ENCODE data around the gene CDH8. TPM values are rescaled to one million over a fixed set of nuclear protein-coding genes. Genes with fewer than 3 reads are reported as not detected.
"Not testable (repeated sequence)": the region's sequence is repeated elsewhere in the genome, so short reads cannot be mapped to it uniquely, and the experiment has no call there.

The CDH8 gene
- polyA plus RNA-seq, 4 donors = 5.6 to 45.7 (median 7.9) TPM

DNA sequence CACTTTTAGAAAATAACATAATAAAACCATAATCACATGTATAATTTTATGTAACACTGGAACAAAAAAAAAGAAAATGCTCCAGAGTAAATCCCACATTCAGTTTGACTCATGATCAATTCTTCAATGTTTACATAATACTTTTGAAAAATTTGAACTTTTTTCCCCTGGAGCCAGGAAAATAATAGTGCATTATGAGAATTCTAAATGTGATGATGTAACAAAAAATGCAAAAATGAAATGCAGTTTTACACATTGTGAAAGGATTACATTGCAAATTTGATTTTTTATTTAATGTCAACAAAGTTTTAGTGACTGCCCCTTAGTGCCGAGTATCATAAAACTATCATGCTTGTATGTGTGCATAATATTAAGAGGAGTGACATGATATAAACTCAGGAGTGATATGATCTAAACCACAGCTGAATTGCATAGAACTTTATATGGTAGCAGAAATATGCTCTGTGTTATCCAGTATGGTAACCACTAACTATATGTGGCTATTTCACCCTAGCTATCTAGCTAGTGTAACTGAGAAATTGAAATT is 238.2 kb downstream of the CDH8 start:
- no peak for DNase-seq (ENCODE audit: low read depth in 4 of 4, low spot score in 3 of 4)

DNA sequence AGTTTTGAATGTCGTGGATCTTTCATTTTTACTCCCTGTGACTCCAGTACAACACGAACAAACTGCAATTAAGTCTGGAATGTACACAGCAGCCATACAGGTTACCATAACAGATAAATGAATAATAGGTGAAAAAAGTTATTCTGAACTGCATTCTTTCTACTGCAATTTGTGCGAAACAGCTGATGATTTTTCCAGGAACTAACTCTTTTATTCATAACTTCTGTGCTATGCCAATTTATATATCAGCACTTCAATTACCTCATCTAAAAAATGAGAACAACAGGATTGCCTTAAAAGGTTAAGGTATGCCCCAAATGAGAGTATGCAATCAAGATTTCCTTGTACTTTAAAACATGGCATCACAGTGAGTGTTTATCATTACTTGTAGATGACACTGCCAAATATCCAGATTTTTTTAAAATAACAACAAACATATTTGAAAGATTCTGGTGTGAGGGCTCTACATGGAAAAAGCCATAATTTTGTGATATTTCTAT is 238.9 kb downstream of the CDH8 start:
- no peak for DNase-seq (ENCODE audit: low read depth in 4 of 4, low spot score in 3 of 4)

DNA sequence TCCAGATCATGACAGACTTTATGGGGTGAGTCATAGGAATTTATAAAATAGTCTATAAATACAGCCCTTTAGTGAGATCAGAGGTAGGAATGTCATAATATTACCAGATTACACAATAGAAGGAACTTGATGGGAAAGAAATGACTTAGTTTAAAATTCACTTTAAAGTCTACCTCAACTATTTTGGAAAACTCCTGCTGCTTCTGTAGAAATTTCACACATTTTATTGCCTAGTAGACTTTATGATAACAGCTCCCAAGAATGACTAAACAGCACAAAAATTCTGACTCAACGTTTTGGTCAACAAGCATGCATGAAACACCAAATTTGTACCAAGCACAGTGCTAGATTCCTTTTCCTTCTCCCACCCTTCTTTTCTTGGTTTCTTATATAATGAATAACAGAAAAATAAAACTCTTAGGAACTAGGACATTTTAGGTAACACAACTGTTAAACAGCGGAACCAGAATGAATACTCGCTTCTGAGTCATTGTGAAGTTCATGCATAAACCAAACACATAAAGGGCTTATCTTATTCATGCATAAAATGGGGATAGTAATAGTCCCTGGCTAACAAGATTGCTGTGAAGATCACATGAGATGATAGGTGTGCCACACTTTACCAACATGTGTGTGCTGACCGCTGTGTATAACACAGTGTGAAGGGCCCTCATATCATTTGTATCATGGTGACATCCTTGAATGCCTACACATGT is 243.9 kb downstream of the CDH8 start:
- no peak for DNase-seq (ENCODE audit: low read depth in 4 of 4, low spot score in 3 of 4)

DNA sequence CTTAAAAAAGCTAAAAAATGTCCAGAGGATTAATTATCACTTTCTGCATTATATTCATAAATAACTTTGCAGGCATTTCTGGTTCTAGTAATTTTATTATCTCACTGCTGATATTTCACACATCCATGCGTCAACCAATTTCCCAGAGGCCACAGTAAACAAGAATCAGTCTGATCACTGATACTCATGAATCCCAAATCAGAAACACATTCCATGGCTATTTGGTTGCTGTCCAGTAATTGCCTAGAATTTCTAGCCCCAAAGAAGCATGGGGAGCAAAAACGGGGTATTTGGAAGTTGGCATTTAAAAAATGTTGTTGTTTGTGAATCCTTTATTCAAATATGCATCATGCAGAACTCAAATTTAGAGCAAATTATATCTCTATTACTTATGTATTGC is 244.8 kb downstream of the CDH8 start:
- no peak for DNase-seq (ENCODE audit: low read depth in 4 of 4, low spot score in 3 of 4)

DNA sequence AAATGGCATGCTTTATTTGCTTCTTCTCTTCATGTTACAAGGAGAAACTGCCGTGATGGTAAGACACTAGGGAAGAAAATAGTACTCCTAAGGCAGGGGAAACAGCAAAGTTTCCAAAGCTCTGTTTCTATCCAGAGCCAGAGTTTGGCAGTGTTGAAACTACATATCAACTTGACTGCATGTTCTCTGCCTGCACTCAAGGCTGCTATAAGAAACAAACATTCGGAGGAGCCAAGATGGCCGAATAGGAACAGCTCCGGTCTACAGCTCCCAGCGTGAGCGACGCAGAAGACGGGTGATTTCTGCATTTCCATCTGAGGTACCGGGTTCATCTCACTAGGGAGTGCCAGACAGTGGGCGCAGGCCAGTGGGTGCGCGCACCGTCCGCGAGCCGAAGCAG is 254.4 kb downstream of the CDH8 start:
- DNase-seq (ENCODE audit: low read depth in 4 of 4, low spot score in 3 of 4) = not testable (repeated sequence)

DNA sequence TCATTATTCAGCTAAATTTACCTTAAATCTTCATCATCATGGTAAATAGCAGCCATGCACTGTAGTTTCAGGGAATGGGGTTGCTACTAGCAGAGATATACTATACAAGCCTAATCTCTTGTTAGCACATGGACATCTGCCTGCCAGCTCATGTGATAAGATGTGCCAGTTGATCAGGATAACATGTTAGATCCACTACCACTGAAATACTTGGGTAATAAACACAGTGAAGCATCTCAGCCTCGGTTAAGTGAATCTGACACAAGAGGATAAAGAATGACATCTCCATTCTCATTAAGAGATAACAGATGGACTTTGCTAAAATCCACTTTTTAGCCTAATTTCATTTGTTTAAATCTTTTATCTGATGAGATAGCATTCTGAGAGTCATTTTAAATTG is 256.1 kb downstream of the CDH8 start:
- no peak for DNase-seq (ENCODE audit: low read depth in 4 of 4, low spot score in 3 of 4)

DNA sequence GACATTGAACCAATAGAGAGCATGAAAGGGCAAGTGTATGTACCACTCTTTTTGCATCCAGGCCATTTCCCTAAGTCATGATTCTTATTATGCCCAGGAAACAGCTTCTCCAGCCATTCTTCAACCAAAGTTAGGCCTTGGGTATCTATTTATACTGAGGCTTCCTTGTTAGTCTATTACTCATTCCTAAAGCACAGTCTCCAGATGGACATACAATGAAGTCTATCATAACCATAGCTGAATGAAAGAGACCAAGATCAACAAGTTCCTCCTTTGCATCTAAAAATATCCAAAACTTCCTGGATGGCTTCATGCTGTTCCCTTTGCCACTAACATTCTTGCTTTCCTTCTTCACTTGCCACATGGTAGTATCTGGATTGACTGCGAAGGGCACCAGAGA is 265.9 kb downstream of the CDH8 start:
- no peak for DNase-seq (ENCODE audit: low read depth in 4 of 4, low spot score in 3 of 4)

DNA sequence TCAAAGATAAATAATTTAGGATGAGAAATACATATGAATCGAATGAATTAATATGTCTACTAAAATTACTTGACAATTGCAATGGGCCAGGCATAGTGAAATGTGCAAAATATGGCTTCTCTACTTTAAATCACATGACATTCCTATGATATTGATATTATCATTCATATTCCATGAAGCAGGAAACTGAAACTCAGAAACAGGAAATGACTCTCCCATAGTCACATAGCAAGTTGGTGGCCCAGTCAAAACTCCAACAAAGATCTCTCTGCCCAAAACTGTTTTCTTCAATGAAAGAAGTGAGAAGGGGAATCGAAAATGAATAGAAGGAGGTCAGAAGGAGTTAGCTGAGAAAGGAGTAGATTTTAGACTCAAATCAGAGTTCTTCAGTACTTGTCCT is 272.2 kb downstream of the CDH8 start:
- DNase-seq (ENCODE audit: low read depth in 4 of 4, low spot score in 3 of 4) = no peak

DNA sequence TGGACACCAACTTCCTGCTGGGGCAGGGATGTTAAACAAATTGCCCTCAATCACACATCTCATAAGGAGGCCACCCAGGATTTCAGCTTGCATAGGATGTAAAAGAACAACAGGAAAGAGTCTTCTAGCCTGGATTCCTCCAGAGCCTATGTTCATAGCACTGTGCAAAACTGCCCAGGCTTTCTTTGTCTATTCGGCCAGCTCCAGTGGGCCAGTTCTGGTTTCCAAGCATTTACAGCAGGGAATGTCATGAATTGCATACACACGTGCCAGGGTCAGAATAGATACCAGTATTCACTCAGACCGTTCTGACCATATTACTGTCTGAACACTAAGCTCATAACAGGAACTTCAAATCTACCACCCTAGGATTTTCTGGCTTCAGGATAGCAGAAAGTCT is 273.2 kb downstream of the CDH8 start:
- DNase-seq (ENCODE audit: low read depth in 4 of 4, low spot score in 3 of 4) = no peak

DNA sequence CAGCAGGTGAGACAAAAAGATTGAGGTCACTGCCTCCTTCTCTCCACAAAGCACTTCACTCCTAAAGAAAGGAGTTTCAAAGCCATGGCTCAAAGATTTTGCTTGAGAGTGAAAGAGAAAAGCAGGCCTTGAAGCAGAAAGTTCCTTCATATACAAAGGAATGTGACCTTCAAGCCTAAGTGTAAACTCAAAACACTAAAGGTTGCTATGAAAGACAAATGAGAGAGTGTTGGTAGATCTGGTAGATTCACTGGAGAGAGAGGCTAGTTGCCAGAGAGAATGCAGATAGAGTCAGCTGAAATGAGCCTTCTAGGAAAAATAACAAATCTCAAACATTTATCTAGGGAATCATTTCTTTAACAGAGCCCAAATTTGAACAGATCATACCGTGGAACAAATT is 305.2 kb downstream of the CDH8 start:
- DNase-seq (ENCODE audit: low read depth in 4 of 4, low spot score in 3 of 4) = no peak

DNA sequence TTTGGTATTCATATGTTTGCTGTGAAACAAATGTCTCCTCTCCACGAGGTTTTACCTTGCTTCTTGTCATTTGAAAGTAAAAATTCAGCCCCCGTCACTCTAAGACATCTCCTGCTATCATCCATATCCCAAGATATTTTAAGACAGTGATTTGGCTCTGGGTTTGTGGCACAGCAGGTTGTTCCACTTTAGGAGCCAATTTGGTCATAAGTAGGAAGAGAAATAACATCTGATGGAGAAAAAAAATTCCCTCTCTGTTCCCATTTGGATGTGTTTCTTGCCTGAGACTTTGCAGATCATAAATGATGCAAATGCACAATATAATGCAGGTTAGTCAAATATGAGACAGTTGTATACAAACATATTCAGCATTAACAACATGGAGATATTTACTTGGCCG is 309.5 kb downstream of the CDH8 start:
- DNase-seq (ENCODE audit: low read depth in 4 of 4, low spot score in 3 of 4) = no peak

DNA sequence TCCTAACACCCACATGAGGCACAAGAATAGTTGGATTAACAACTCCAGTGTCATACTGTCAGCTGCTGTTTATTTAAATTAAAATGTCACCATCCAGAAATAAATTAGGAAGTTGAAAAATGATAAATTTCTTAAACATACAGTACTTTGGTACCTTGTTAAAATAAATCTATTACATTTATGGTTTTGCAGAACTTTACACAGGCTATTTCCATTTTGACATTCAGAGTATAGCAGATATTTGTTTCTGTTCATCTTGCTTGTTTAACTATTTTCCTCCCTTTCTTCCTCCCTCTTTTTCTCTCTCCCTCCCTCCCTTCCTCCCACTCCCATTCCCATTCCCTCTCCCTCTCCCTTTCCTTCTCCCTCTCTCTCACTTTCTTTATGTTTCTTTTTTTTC is 310.1 kb downstream of the CDH8 start:
- no peak for DNase-seq (ENCODE audit: low read depth in 4 of 4, low spot score in 3 of 4)

DNA sequence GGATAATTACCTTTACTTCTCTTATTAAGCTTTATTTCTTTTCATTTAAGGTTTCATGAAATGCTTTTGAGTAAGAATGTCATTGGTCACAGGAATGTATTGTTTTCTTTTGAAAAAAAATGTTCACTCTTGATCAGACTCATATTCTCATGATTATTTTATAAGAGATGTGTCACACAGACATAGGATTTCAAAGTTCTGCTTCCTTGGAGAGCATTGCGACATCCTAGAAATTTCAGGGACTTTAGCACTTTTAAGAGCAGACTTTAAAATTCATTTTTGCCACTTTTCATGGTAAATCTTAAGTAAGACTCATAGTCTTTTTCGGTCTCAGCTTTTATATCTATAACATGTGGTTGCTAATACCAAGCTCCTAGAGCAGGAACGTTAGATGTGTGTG is 314.7 kb downstream of the CDH8 start:
- no peak for DNase-seq (ENCODE audit: low read depth in 4 of 4, low spot score in 3 of 4)

DNA sequence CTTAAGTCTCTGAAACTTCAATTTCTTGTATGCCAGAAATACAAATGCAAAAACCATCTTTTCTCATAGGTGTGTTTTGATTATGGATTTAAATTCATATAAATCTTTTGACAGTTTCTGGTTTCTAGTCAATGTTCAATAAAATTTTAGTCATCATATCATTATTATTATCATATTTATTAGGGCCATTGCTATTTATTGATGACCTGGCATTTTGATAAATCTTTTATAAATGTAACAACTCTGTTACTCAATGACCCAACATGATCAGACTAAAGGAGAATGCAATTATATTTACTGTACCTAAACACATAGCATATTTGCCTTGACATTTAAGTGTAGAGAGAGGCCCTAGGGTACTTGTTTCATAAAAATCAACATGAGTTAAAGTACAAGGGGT is 320.8 kb downstream of the CDH8 start:
- no peak for DNase-seq (ENCODE audit: low read depth in 4 of 4, low spot score in 3 of 4)

DNA sequence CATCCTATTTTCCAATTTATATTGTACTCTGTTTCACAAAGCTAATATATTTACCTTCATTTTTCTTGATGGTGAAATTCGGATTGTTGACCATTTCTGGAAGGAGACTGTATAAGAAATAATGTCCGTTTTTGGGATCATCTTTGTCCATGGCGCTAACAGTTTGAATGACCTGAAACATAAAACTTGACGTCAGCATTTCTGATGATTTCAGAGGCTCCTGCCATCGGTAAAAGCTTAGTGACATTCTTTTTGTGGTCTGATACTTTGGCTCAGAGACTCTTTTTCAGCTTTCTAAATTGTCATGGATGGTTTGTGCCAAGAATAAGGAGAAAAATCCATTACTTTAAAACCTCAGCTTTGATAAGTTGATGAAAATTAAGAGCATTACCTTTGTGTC is 322.5 kb downstream of the CDH8 start:
- no peak for DNase-seq (ENCODE audit: low read depth in 4 of 4, low spot score in 3 of 4)

DNA sequence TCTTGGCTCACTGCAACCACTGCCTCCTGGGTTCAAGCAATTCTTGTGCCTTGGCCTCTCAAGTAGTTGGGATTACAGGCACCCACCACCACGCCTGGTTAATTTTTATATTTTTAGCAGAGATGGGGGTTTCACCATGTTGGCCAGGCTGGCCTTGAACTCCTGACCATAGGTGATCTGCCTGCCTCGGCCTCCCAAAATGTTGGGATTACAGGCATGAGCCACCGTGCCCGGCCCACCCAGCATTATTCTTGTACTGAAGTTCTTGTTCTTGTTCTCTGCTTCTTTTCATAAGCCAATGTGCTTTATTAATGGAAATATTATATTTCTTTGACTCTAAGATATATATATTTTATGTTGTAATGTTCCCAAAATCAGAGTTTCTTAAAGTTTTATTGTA is 336.6 kb downstream of the CDH8 start:
- DNase-seq (ENCODE audit: low read depth in 4 of 4, low spot score in 3 of 4) = not testable (repeated sequence)

DNA sequence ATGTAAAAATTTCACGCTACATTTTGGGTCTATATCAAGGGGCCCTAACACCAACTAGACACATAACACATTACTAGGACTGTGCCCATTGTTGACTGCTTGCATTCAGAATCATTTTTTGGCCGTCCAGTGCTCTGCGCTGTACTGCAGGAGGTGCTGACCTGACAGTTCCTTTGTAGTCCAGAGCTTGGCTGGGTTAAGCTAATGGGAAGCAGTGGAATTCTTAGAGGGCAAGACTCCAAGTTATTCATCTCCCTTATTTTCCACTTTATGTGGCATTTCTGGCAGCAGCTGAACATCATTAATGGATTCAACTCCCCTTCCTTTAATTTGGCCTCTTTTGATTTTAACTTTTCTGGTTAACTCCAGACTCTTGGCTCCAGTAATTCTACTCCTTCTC is 351.7 kb downstream of the CDH8 start:
- no peak for DNase-seq (ENCODE audit: low read depth in 4 of 4, low spot score in 3 of 4)

DNA sequence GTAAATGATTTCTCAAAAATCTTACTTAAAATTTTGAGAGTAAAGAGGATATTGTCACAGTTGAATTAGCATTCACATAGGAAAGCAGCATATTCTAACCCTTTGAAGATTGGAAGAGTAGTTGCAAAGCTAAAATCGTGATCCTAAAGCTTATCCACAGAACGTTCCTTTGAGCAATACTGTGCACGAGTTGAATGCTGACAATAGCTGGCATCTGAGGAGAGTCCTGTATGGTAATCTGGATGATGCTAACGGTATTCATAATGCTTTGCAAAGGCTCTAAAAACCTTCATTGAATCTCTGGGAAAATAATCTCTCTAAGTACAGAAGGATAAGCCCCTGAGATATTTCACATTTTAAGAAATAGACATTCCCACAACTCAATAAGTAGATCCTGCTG is 354.6 kb downstream of the CDH8 start:
- no peak for DNase-seq (ENCODE audit: low read depth in 4 of 4, low spot score in 3 of 4)

DNA sequence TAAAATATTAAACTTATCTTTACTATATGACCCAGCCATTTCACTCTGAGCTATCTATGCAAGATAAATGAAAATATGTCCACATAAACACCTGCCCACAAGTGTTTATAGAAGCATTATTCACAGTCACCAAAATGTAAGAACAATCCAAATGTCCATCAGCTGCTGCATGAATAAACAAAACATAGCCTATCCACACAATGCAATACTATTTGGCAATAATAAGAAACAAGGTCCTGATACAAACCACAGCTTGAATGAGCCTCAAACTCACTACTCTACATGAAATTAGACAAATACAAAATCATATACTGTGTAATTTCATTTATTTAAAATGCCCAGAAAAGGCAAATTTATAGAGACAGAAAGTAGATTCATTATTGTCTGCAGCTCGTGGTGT is 355.1 kb downstream of the CDH8 start:
- DNase-seq (ENCODE audit: low read depth in 4 of 4, low spot score in 3 of 4) = no peak

DNA sequence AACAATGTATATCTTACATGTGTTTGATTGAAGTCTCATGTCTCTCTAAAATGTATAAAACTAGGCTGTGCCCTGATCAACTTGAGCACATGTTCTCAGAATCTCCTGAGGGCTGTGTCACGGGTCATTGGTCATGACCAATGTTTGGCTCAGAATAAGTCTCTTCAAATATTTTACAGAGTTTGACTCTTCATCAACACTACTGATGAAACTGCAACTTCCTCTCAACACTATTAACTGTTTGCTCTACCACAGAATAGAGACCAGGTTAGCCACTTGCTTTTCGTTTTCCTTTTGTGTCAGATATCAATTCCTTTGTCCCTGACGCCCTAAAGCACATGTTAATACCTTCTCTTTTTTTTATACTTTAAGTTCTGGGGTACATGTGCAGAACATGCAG is 358.1 kb downstream of the CDH8 start:
- DNase-seq (ENCODE audit: low read depth in 4 of 4, low spot score in 3 of 4) = no peak

DNA sequence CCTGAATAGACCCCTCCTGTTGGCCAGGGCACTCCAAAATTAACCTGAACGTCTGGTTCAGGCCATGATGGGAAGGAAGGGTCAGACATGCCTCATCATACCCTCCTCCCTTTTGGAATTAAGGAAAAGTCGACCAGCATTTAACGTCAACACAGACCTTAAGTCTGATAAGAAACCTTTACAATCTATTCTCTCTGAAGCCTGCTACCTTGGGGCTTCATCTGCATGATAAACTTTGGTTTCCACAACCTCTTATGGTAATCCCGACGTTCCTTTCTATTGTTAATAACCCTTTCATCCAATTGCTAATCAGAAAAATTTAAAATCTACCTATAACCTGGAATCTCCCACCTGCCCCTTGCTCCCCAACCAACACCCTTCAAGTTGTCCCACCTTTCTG is 358.5 kb downstream of the CDH8 start:
- DNase-seq (ENCODE audit: low read depth in 4 of 4, low spot score in 3 of 4) = no peak

DNA sequence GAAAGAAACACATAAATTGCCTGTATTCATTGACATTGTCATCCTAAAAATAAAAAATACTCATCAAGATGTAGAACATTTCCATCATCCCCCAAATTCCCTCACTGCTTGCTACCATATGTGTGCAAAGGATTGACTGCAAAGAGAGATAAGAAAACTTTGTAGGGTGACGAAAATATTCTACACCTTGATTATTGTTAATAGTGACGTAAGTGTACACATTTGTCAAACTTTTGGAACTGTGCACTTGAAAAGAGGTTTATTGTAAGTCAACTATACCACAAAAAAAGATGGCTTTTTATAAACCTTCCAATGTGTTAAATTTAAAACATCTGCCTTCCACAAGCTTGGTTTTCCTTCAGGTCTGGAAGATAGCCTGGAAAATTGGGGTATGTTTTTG is 359.5 kb downstream of the CDH8 start:
- DNase-seq (ENCODE audit: low read depth in 4 of 4, low spot score in 3 of 4) = no peak

DNA sequence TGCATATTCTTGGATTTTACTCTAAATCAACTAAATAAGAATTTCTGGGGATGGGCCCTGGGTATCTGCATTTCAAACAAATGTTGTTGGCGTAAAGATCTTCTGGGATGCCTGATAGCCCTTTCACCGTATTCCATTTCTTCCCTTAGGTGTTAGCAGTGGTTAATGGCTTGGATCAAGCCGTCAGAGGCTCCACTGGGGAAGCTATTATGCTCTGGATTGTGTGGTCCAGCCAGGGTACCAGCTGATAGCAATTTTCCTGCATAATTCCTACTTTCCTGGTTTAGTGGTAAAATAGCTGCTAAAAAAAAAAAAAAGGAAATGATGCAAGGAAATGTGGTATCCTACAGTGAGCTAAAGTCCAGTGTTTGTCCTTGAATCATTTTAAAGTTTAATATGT is 365.1 kb downstream of the CDH8 start:
- no peak for DNase-seq (ENCODE audit: low read depth in 4 of 4, low spot score in 3 of 4)

Data from left renal pelvis (tissue), 4 donors.